H1 (cell line): Measurements from ENCODE around the gene SS18L1. TPM values are rescaled to one million over a fixed set of nuclear protein-coding genes. Genes with fewer than 3 reads are reported as not detected.

Experiments
- CTCF ChIA-PET: fragments of 300-600 bp; sonication (Branson Sonifier 250); formaldehyde crosslinking; loops from one replicate; lab custom pipeline; 2021; ENCODE audit not compliant: partially characterized antibody; lab: Charles Lee
- POLR2A ChIA-PET: fragments of 300-600 bp; sonication (Branson Sonifier 250); formaldehyde crosslinking; loops from one replicate; lab custom pipeline; 2021; ENCODE audit warnings: inconsistent platforms; ENCODE audit not compliant: partially characterized antibody; lab: Charles Lee
- DNase-seq, 2 experiments: peaks; one replicate each; pipeline versions ENCODE4 v3.0.0 to v3.0.0-alpha.2; 2010 to 2022; ENCODE audit warnings: low spot score in 2 of 2, low read depth in 1 of 2, mixed read lengths in 1 of 2
- FAIRE-seq: peaks from 2 replicates; lab custom pipeline; 2011; peaks lifted over from hg19 to GRCh38; lab: Jason Lieb, UNC
- H2AFZ ChIP-seq: 2 replicates; pipeline ENCODE4 v1.8.1; 2012; ENCODE audit warnings: low read length, inconsistent platforms
- H2AK5ac ChIP-seq: 2 replicates; pipeline ENCODE4 v1.6.1; 2013; ENCODE audit warnings: low read depth, low read length
- H2BK120ac ChIP-seq: replicated peaks from 2 replicates; pipeline ENCODE3; 2013; ENCODE audit warnings: low read depth, low read length, inconsistent platforms
- H2BK12ac ChIP-seq: 2 replicates; pipeline ENCODE4 v1.6.1; 2013; ENCODE audit warnings: low read depth, low read length
- H2BK15ac ChIP-seq: 2 replicates; pipeline ENCODE4 v1.6.1; 2013; ENCODE audit warnings: low read length
- H2BK20ac ChIP-seq: 2 replicates; pipeline ENCODE4 v1.6.1; 2013; ENCODE audit warnings: low read length
- H2BK5ac ChIP-seq: 2 replicates; pipeline ENCODE4 v1.6.1; 2013; ENCODE audit warnings: low read depth, low read length
- H3K14ac ChIP-seq: 2 replicates; pipeline ENCODE4 v1.6.1; 2013; ENCODE audit warnings: inconsistent platforms; ENCODE audit not compliant: insufficient read length
- H3K18ac ChIP-seq: 2 replicates; pipeline ENCODE4 v1.6.1; 2013; ENCODE audit warnings: low read length; ENCODE audit errors: extremely low read depth
- H3K23ac ChIP-seq: 2 replicates; pipeline ENCODE4 v1.6.1; 2013; ENCODE audit warnings: inconsistent platforms; ENCODE audit not compliant: insufficient read length
- H3K23me2 ChIP-seq: 2 replicates; pipeline ENCODE4 v1.6.1; 2013; ENCODE audit warnings: low read depth, low read length
- H3K27ac ChIP-seq: 2 replicates; pipeline ENCODE4 v1.6.1; 2011; ENCODE audit warnings: low read depth, low read length, inconsistent platforms
- H3K27me3 ChIP-seq, 4 experiments: replicated peaks in 1 of 4; 1 replicate in 1 of 4; 2 replicates in 3 of 4; pipeline versions ENCODE4 v1.6.1 to v1.8.1; 2011 to 2013; ENCODE audit warnings: low read length in 3 of 4, mild to moderate bottlenecking in 3 of 4, inconsistent platforms in 2 of 4, mixed read lengths in 2 of 4, moderate library complexity in 1 of 4; ENCODE audit not compliant: control insufficient read depth in 3 of 4, insufficient read depth in 3 of 4; ENCODE audit errors: extremely low read depth in 1 of 4
- H3K36me3 ChIP-seq, 4 experiments: 2 replicates each; pipeline versions ENCODE4 v1.6.1 to v1.8.1; 2011 to 2013; ENCODE audit warnings: mild to moderate bottlenecking in 4 of 4, low read length in 3 of 4, moderate library complexity in 2 of 4, control low read depth in 1 of 4, inconsistent platforms in 1 of 4; ENCODE audit not compliant: insufficient read depth in 4 of 4, control insufficient read depth in 2 of 4
- H3K4ac ChIP-seq: replicated peaks from 2 replicates; pipeline ENCODE3; 2013; ENCODE audit warnings: low read length, low read depth, mixed read lengths, inconsistent platforms; ENCODE audit not compliant: insufficient read length
- H3K4me1 ChIP-seq, 4 experiments: replicated peaks in 1 of 4; 1 replicate in 1 of 4; 2 replicates in 3 of 4; pipeline versions ENCODE4 v1.6.1 to v1.8.1; 2011 to 2013; ENCODE audit warnings: low read length in 3 of 4, inconsistent platforms in 2 of 4, mixed read lengths in 1 of 4; ENCODE audit not compliant: insufficient read depth in 4 of 4, control insufficient read depth in 3 of 4
- H3K4me2 ChIP-seq, 2 experiments: 2 replicates each; pipeline versions ENCODE4 v1.6.1 to v1.8.1; 2011 to 2013; ENCODE audit warnings: low read depth in 2 of 2, low read length in 2 of 2, control low read depth in 1 of 2, inconsistent platforms in 1 of 2, mild to moderate bottlenecking in 1 of 2; ENCODE audit not compliant: insufficient read depth in 1 of 2
- H3K4me3 ChIP-seq, 4 experiments: fragments of 200-600, 300-600 bp in 1 of 4; sonication (generic), shearing (Covaris generic), sonication (Bioruptor Twin) in 1 of 4; 2 replicates each; pipeline versions ENCODE4 v1.5.1 to v1.8.1; 2011 to 2016; ENCODE audit warnings: low read length in 4 of 4, low read depth in 3 of 4, control low read depth in 2 of 4, inconsistent platforms in 2 of 4, mild to moderate bottlenecking in 2 of 4, mixed read lengths in 1 of 4, moderate library complexity in 1 of 4; ENCODE audit not compliant: insufficient read depth in 2 of 4; ENCODE audit errors: extremely low read depth in 1 of 4
- H3K56ac ChIP-seq: replicated peaks from 2 replicates; pipeline ENCODE3; 2013; ENCODE audit warnings: low read depth, mild to moderate bottlenecking, mixed read lengths, low read length, inconsistent platforms; ENCODE audit not compliant: insufficient read length
- H3K79me1 ChIP-seq: 2 replicates; pipeline ENCODE4 v1.6.1; 2013; ENCODE audit warnings: low read depth, low read length, control low read depth
- H3K79me2 ChIP-seq, 2 experiments: 2 replicates each; pipeline versions ENCODE4 v1.6.1 to v1.8.1; 2012 to 2013; ENCODE audit warnings: low read length in 2 of 2, mild to moderate bottlenecking in 2 of 2, inconsistent platforms in 1 of 2; ENCODE audit not compliant: insufficient read depth in 2 of 2, control insufficient read depth in 1 of 2
- H3K9ac ChIP-seq, 4 experiments: replicated peaks in 1 of 4; 1 replicate in 1 of 4; 2 replicates in 3 of 4; pipeline versions ENCODE4 v1.6.1 to v1.8.1; 2011 to 2013; ENCODE audit warnings: low read depth in 3 of 4, low read length in 3 of 4, control low read depth in 2 of 4, mild to moderate bottlenecking in 2 of 4, moderate library complexity in 2 of 4, inconsistent platforms in 1 of 4; ENCODE audit errors: extremely low read depth in 1 of 4
- H3K9me3 ChIP-seq, 2 experiments: 2 replicates each; pipeline versions ENCODE4 v1.6.1 to v1.8.1; 2012 to 2013; ENCODE audit warnings: mild to moderate bottlenecking in 2 of 2, moderate library complexity in 2 of 2, control low read depth in 1 of 2, inconsistent platforms in 1 of 2, low read depth in 1 of 2, low read length in 1 of 2, mixed read lengths in 1 of 2; ENCODE audit not compliant: insufficient read depth in 2 of 2
- H4K20me1 ChIP-seq, 2 experiments: replicated peaks in 1 of 2; 2 replicates each; pipeline versions ENCODE3 to v1.8.1; 2011 to 2013; ENCODE audit warnings: inconsistent platforms in 2 of 2, low read length in 2 of 2, mild to moderate bottlenecking in 1 of 2; ENCODE audit not compliant: insufficient read depth in 2 of 2, control insufficient read depth in 1 of 2
- H4K5ac ChIP-seq: 2 replicates; pipeline ENCODE4 v1.6.1; 2013; ENCODE audit warnings: low read length, low read depth, mixed read lengths, inconsistent platforms; ENCODE audit not compliant: insufficient read length
- H4K8ac ChIP-seq: 2 replicates; pipeline ENCODE4 v1.8.0; 2013; ENCODE audit warnings: mild to moderate bottlenecking, moderate library complexity, low read length, inconsistent platforms; ENCODE audit not compliant: insufficient read depth; ENCODE audit errors: extremely low read depth
- H4K91ac ChIP-seq: replicated peaks from 2 replicates; pipeline ENCODE3; 2013; ENCODE audit warnings: low read length, mixed read lengths, inconsistent platforms; ENCODE audit not compliant: insufficient read length
- CBX8 ChIP-seq: fragments of 300-800, 300-1000 bp; sonication (generic); IDR thresholded peaks from 2 replicates; pipeline ENCODE4 v1.7.1; 2016; ENCODE audit warnings: low read depth, low read length, borderline replicate concordance
- GABPA ChIP-seq: IDR thresholded peaks from 2 replicates; pipeline ENCODE4 v1.6.1; 2011; ENCODE audit warnings: mild to moderate bottlenecking, low read length, moderate library complexity, borderline replicate concordance; ENCODE audit not compliant: insufficient read depth
- JUND ChIP-seq: IDR thresholded peaks from 2 replicates; pipeline ENCODE4 v1.6.1; 2011; ENCODE audit warnings: mild to moderate bottlenecking, improper control_type of control experiment, low read length
- KDM5A ChIP-seq: fragments of 200-600 bp; IDR thresholded peaks from 2 replicates; pipeline ENCODE4 v1.7.1; 2012; ENCODE audit warnings: mild to moderate bottlenecking, low read length, inconsistent platforms, mixed read lengths
- NRF1 ChIP-seq: IDR thresholded peaks from 2 replicates; pipeline ENCODE4 v1.6.1; 2011; ENCODE audit warnings: mild to moderate bottlenecking, low read depth, low read length, improper control_type of control experiment
- TAF1 ChIP-seq: IDR thresholded peaks from 2 replicates; pipeline ENCODE4 v1.6.1; 2011; ENCODE audit warnings: mild to moderate bottlenecking, low read depth, low read length
- WGBS, 2 experiments: shearing (Covaris generic) in 1 of 2; methylation state at CpG; one replicate each; pipeline versions ENCODE4 v1.1.6 to v1.1.7; 2013 to 2015; ENCODE audit warnings: low lambda C conversion rate in 2 of 2, mixed read lengths in 2 of 2, inconsistent platforms in 1 of 2, low coverage in 1 of 2, missing lambda C conversion rate in 1 of 2; ENCODE audit not compliant: insufficient replicate concordance in 2 of 2, insufficient coverage in 1 of 2, insufficient read length in 1 of 2; ENCODE audit errors: extremely low coverage in 1 of 2, missing lambda C conversion rate in 1 of 2; 5-methylcytosine and 5-hydroxymethylcytosine counted together
- polyA plus RNA-seq, 7 experiments: library from polyadenylated mRNA; depleted of rRNA in 3 of 7; stranded (reverse) in 5 of 7; unstranded in 2 of 7; fragments of >200 nt in 5 of 7; fragments of 200-250 nt in 2 of 7; gene quantifications; 1 replicate in 5 of 7; 2 replicates in 1 of 7; 4 replicates in 1 of 7; pipeline versions ENCODE4 v1.2.1 to v1.2.3, GENCODE V29; 2011 to 2013; ENCODE audit warnings: missing spikeins in 2 of 7, mixed read lengths in 2 of 7
- total RNA-seq: library from RNA; stranded (reverse); fragmentation: NEBNext Ultra II Directional; extraction: Animal tissue kit (Norgen Biotek cat#: 25700); gene quantifications from 2 replicates; pipeline ENCODE4 v1.2.1, GENCODE V29; 2021
- TF ChIP-seq, protein P1 (sequence below), 3 experiments: IDR thresholded peaks; 1 replicate in 2 of 3; 2 replicates in 1 of 3; pipeline versions ENCODE4 v1.5.1 to v1.6.1; 2011; ENCODE audit warnings: low read length in 3 of 3, mild to moderate bottlenecking in 3 of 3, inconsistent platforms in 2 of 3, low read depth in 1 of 3, moderate library complexity in 1 of 3; ENCODE audit not compliant: insufficient read depth in 1 of 3; ENCODE audit errors: control extremely low read depth in 1 of 3
- TF ChIP-seq, protein P2 (sequence below): IDR thresholded peaks from 2 replicates; pipeline ENCODE4 v1.6.1; 2011; ENCODE audit warnings: low read length, improper control_type of control experiment

The SS18L1 gene
- total and polyA plus RNA-seq, 2 of the 8 experiments (the other 6 are each of a cell fraction or from before 2014, with no cell fraction given): 28.4 to 29.7 TPM

DNA sequence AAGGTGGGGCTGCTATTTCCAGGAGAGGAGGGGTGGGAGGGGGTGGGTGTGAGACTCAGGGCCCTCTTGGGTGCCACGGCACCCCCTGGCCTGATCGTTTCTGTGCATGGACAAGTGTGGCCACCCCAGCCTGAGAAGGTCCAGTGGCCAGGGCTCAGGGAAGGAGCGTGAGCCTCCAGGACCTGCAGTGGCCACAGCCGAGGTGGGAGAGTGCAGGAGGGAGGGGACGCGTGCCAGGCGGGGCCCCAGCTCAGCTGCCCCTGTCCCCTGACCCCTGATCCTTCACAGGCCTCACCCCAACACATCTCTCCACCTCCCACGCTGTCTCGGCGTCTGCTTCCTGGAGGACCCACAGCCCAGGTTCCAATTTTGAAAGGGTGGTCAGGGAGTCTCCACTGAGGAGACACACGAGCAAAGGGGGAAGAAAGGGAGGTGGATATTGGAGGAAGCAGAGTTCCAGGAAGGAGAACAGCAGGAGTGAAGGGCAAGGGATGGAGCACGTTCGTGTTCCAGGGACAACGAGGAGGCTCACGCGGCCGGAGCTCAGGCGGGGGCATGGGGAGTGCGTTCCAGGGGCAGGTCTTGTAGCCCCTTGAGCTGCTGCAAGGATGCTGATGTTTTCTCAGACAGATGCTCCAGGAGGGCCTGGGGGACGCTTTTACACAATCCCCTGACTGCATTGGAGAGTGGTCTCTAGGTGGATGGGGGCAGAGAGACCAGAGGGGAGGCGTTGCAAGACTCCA is 80.7 kb downstream of the SS18L1 start:
- no peak overlapping the region for H2BK20ac ChIP-seq
- H3K23ac ChIP-seq: no peak overlapping the region
- DNase-seq (no peak), FAIRE-seq (no peak)
- CTCF ChIA-PET: interaction anchor here (0.6 kb wide), 1 partner anchor 37 kb away, joined by 3 read pairs; no protein-coding TSS in a partner anchor
- H2BK5ac ChIP-seq: no peak overlapping the region
- H3K23me2 ChIP-seq: peaks cover 19% of the 10 kb centered on the region; the same call in 1 of the 2 replicates
- no peak overlapping the region for H4K91ac ChIP-seq
- H3K4me2 ChIP-seq: no peak overlapping the region
- H2AFZ ChIP-seq: no peak overlapping the region
- no peaks in the 10 kb centered on the region for H3K79me2 ChIP-seq
- H2BK12ac ChIP-seq: no peak overlapping the region
- no peak overlapping the region for H3K27ac ChIP-seq
- H2BK15ac ChIP-seq: no peak overlapping the region
- POLR2A ChIA-PET: no interaction called here
- no peak overlapping the region for H4K8ac ChIP-seq
- WGBS, 2 experiments: 88% methylated on average over 14 of the region's 21 CpGs; no CpG with 5 or more reads in 1 of the 2 experiments
- no peak overlapping the region for H2AK5ac ChIP-seq
- no peak overlapping the region for H3K9ac ChIP-seq
- H4K5ac ChIP-seq: no peak overlapping the region
- H3K4me3 ChIP-seq: no peak overlapping the region
- TF ChIP-seq KDM5A: no peak
- no peak for TF ChIP-seq CBX8
- no peak for TF ChIP-seq NRF1
- no peak for TF ChIP-seq GABPA
- TF ChIP-seq, protein P1, sequence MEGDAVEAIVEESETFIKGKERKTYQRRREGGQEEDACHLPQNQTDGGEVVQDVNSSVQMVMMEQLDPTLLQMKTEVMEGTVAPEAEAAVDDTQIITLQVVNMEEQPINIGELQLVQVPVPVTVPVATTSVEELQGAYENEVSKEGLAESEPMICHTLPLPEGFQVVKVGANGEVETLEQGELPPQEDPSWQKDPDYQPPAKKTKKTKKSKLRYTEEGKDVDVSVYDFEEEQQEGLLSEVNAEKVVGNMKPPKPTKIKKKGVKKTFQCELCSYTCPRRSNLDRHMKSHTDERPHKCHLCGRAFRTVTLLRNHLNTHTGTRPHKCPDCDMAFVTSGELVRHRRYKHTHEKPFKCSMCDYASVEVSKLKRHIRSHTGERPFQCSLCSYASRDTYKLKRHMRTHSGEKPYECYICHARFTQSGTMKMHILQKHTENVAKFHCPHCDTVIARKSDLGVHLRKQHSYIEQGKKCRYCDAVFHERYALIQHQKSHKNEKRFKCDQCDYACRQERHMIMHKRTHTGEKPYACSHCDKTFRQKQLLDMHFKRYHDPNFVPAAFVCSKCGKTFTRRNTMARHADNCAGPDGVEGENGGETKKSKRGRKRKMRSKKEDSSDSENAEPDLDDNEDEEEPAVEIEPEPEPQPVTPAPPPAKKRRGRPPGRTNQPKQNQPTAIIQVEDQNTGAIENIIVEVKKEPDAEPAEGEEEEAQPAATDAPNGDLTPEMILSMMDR (IDR thresholded peaks at IDR 0.05; ENCODE audit: control extremely low read depth in 1 of 3, insufficient read depth in 1 of 3, low read depth in 1 of 3, low read length in 3 of 3): no peak
- TF ChIP-seq JUND: no peak
- no peak for TF ChIP-seq TAF1
- TF ChIP-seq, protein P2, sequence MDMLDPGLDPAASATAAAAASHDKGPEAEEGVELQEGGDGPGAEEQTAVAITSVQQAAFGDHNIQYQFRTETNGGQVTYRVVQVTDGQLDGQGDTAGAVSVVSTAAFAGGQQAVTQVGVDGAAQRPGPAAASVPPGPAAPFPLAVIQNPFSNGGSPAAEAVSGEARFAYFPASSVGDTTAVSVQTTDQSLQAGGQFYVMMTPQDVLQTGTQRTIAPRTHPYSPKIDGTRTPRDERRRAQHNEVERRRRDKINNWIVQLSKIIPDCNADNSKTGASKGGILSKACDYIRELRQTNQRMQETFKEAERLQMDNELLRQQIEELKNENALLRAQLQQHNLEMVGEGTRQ: no peak
- no peak overlapping the region for H3K14ac ChIP-seq
- H3K56ac ChIP-seq: no peak overlapping the region
- no peak overlapping the region for H3K18ac ChIP-seq
- peaks cover 3 to 14% of the 10 kb centered on the region in 2 experiments for H4K20me1 ChIP-seq
- H3K4me1 ChIP-seq: peaks cover 0 to 26% (median 15%) of the 10 kb centered on the region in 4 experiments; a peak in 6 of 7 replicates
- H3K36me3 ChIP-seq: no peaks in the 10 kb centered on the region
- no peaks in the 10 kb centered on the region for H3K79me1 ChIP-seq
- H3K4ac ChIP-seq: no peak overlapping the region
- H3K9me3 ChIP-seq: peaks cover 0 to 3% of the 10 kb centered on the region in 2 experiments; a peak in 1 of 4 replicates
- H3K27me3 ChIP-seq: peaks cover 3 to 47% (median 27%) of the 10 kb centered on the region in 4 experiments
- H2BK120ac ChIP-seq: no peak overlapping the region
